ENCODE measurements around the gene YWHAG.

DNA sequence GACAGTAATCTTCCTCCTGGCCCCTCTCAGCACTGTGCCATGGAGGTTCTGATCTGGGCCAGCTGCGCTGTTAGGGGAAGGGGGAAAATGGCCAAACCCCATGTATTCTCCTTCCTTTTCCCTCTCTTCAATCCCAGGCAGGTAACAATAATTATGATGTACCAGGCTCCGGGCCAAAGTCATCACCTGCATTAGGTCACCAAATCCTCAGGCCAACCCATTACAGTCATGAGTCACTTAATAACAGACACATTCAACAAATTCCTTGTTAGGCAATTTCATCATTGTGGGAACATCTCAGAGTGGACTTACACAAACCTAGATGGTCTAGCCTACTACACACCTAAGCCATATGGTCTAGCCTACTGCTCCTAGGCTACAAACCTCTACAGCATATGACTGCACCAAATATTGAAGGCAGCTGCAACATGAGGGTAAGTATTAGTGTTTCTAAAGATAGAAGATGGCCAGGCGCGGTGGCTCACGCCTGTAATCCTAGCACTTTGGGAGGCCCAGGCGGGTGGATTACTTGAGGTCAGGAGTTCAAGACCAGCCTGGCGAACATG is 58.5 kb downstream of the YWHAG start:
- TF ChIP-seq, protein P1, sequence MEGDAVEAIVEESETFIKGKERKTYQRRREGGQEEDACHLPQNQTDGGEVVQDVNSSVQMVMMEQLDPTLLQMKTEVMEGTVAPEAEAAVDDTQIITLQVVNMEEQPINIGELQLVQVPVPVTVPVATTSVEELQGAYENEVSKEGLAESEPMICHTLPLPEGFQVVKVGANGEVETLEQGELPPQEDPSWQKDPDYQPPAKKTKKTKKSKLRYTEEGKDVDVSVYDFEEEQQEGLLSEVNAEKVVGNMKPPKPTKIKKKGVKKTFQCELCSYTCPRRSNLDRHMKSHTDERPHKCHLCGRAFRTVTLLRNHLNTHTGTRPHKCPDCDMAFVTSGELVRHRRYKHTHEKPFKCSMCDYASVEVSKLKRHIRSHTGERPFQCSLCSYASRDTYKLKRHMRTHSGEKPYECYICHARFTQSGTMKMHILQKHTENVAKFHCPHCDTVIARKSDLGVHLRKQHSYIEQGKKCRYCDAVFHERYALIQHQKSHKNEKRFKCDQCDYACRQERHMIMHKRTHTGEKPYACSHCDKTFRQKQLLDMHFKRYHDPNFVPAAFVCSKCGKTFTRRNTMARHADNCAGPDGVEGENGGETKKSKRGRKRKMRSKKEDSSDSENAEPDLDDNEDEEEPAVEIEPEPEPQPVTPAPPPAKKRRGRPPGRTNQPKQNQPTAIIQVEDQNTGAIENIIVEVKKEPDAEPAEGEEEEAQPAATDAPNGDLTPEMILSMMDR (IDR thresholded peaks at IDR 0.05): no peak
- no peak for TF ChIP-seq POLR2A (IDR thresholded peaks at IDR 0.05)

Measured in Peyer's patch (tissue), 4 donors.